NCI-H2029 (cell line): ENCODE results near the gene GPHA2.

Experiments
- DNase-seq: peaks from one replicate; lab custom pipeline; 2025; lab: John Stamatoyannopoulos, UW

The GPHA2 gene

GRCh38 chr11:64910451-64911093 lies 25.1 kb downstream of the GPHA2 start:
- DNase-seq: no peak

GRCh38 chr11:64909653-64910343 lies 25.9 kb downstream of the GPHA2 start:
- DNase-seq: no peak

DNA sequence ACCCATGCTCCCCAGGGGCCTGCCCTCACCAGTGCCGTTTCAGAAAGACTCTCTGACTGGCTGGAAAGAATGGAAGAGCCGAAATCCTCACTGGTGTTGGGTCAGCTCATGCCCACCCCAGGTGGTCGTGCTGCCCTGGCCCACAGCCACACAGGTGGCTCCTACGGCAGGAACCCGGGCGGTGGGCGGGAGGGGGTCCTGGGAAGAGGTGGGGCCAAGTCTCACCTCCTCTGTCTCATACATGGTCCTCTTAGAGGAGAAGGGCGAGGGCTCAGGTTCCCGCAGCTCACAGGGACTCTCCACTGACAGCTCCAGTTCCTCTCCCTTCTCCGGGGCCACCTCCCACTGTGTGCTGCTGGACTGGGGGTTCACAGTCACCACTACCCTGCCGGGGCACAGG lies 26.9 kb downstream of the GPHA2 start:
- DNase-seq: no peak

- no peak for DNase-seq
These were observed 29.4 kb downstream of the GPHA2 start for GRCh38 chr11:64906314-64906635.

DNA sequence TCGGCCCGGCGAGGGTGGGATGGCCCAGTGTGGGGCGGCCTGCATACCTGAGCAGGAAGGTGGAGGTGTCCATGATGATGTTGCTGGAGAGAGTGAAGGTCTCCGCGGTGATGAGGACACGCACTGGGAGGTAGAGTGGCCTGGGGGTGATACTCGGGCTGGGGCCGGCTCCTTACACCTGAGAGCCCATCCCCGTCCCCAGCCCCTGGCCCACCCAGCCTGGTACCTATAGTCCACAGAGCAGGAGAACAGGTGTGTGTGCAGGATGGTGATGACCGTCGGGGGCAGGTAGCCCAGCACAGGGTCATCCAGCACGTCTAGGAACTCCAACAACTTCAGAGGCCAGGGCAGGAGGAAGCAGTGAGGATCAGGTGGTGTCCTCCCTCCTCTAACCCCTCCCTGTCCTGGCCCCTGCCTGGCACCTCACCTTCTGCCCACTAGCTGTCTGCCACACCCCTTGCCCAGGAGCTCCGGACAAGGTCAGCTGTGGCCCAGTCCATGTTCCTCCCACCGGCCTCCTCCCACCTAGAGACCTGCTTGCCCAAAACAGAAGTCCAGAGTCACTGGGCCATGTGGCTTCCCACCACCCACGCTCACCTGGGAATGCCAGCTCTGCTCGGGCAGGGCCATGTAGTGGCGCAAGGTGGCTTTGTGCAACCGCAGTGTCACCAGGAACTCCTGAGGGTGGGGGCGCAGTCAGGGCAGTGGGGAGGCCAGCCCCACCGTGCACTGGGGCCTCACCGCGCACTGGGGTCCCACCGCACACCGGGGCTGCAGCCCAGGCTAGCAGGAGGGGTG lies 30.0 kb downstream of the GPHA2 start:
- DNase-seq: no peak

- no peak for DNase-seq
These were observed 32.3 kb downstream of the GPHA2 start for GRCh38 chr11:64903291-64903833.

GRCh38 chr11:64902102-64902900 lies 33.4 kb downstream of the GPHA2 start:
- no peak for DNase-seq

DNA sequence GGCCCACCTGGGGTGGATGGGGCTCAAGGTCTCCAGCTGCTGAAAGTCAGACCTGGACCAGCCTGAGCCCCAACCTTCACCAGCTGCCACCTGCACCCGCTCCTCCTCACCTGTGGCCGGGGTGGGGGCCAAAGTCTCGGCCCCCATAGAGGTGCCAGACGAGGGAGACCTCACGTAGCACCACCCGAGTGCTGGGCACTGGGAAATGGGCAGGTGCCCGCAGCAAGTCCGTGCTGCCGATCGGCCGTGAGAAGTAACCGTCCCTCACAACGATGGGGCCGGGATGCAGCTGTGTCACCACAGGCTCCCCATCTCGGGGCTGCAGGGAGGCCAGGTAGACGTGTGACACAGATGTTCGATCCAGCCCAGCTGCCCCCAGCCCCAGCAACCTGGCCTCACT lies 34.9 kb downstream of the GPHA2 start:
- DNase-seq: no peak

GRCh38 chr11:64900263-64900678 lies 35.4 kb downstream of the GPHA2 start:
- no peak for DNase-seq

DNA sequence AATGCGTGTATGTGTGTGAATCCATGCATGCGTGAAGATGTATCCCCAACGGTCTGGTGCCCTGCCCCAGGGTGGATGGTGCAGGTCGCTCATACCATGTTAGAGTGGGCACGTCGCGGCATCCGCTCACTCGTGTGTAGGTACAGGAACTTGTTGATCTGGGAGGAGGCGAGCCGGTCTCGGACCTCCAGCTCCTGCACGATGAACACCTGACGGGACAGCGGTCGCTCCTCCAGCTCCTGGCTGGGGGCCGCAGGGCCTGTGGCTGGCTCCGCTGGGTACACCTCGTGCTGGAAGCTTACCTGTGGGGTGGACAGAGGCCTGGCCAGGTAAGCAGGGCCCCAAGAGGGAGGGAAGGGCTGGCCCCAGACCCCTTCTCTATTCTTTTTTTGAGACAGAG lies 37.2 kb downstream of the GPHA2 start:
- DNase-seq: no peak

DNA sequence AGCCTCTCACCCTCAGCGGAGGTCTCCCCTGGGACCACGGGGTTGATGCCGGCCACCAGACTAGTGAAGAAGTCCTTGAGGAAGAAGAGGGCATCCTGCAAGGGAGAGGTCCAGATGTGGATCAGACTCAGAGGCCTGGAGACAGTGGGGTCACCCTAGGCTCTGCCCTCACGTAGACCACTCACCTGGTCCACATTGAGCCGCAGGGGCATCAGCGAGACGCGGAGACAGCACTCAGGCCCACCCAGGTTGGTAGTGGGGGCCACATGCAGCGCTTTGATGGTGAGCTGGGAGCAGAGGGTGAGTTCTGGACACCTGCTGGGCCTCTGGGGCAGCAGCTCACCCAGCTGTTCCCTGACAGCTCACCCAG lies 37.6 kb downstream of the GPHA2 start:
- no peak for DNase-seq

GRCh38 chr11:64897381-64898075 lies 38.2 kb downstream of the GPHA2 start:
- DNase-seq: no peak

- no peak for DNase-seq
These were observed 39.2 kb downstream of the GPHA2 start for GRCh38 chr11:64896448-64897022.

GRCh38 chr11:64894812-64895452 lies 40.8 kb downstream of the GPHA2 start:
- no peak for DNase-seq

- DNase-seq: peak; percentile 34
These were observed 41.5 kb downstream of the GPHA2 start for GRCh38 chr11:64894070-64894811.

- no peak for DNase-seq
These were observed 42.3 kb downstream of the GPHA2 start for GRCh38 chr11:64893194-64894069.

GRCh38 chr11:64892838-64893193 lies 42.9 kb downstream of the GPHA2 start:
- DNase-seq: no peak

DNA sequence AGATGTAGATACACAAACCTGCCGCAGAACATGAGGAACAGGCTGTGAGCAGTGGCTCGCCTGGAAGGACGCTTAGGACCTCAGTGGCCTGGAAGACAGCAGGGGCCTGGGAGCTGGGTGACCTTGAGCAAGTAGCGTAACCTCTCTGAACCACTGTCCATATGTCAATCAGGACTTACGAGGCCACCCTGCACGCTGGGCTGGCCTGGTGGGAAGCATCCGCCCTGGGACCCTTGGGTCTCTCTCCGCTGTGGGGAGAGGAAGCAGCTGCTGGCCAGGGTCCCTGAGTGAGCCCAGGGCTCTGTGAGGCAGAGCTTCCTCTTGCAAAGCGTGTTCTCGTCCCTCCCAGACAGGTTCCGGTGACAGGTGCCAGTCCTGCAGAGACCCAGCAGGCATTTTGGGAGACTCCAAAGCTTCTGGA lies 43.3 kb downstream of the GPHA2 start:
- DNase-seq: no peak

DNA sequence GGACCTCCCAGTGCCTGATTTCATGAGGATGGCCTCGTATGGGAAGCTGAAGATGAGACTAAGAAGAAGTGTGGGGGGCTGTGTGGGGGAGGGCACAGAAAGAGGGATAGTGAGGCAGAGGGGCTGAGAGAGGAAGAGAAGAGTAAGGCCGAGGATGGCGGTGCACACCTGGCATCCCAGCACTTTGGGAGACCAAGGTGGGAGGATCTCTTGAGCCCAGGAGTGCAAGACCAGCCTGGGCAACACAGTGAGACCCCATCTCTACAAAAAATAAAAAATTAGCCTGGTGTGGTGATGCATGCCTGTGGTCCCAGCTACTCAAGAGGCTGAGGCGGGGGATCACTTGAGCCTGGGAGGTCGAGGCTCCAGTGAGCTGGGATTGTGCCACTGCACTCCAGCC lies 43.8 kb downstream of the GPHA2 start:
- DNase-seq: no peak
